SIG-M5 treated with dmso at 0.1 percent for 504 hours (cell line): ENCODE results near the gene FKBP5.
A peak's percentile ranks its signal among the peaks of the same experiment; 100 is the strongest.
"Not testable (repeated sequence)": the region's sequence is repeated elsewhere in the genome, so short reads cannot be mapped to it uniquely, and the experiment has no call there.

Source experiments
- DNase-seq: peaks from one replicate; lab custom pipeline; 2025; ENCODE audit not compliant: unreplicated experiment; lab: John Stamatoyannopoulos, UW

Gene FKBP5

GRCh38 chr6:35688605-35689322 is at the start of gene FKBP5:
Gene FKBP5, minus strand, starts transcription at chr6:35688915. Its CDS starts 46,091 bp downstream, at chr6:35642824.
- DNase-seq: peak; percentile 76

- peak; percentile 91 for DNase-seq
These were observed 48.9 kb upstream of the FKBP5 start for GRCh38 chr6:35737413-35738211.

DNA sequence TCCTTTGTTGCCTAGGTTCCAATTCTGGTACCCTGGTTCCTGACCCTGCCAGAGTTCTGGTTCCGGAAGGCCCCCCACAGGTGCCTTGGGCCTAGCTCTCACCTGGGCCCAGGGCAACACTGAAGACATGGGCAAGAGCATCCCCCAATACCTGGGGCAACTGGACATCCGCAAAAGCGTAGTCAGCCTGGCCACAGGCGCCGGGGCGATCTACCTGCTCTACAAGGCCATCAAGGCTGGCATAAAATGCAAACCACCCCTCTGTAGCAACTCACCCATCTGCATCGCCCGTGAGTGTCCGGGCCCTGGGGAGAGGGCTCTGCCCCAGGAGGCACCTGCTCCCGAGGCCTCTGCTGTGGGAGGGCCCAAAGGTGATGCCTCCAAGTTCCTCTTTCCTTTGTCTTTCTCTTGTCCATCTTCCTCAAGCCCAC is 48.3 kb upstream of the FKBP5 start, which contains the start of gene ARMC12:
TSS of gene ARMC12 (plus strand) at position 51 of the 431 bp plus-strand sequence. CDS start at position 128, 77 bp downstream.
- DNase-seq: no peak

DNA sequence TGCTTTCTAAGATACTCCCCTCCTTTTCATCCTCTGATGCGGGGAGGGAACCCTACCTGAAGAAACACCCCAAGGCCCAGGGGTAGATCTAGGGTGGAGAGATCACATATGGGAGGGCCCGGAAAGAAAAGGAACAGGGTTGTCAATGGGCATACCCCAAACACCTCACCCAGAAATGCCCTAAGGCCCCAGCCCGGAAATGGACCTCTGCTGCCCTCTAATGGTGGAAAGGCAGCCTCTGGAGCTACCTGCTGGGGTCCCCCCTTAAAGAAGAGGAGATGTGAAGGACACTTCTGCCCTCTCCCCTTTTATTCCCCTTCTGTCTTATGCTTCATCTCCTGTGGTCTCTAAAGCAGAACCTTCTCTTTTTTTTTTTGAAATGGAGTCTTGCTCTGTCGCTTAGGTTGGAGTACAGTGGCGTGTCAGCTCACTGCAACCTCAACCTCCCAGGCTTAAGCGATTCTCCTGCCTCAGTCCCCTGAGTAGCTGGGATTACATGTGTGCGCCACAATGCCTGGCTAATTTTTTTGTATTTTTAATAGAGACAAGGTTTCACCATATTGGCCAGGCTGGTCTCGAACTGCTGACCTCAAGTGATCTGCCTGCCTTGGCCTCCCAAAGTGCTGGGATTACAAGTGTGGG is 47.7 kb upstream of the FKBP5 start:
- DNase-seq: peak; percentile 30

DNA sequence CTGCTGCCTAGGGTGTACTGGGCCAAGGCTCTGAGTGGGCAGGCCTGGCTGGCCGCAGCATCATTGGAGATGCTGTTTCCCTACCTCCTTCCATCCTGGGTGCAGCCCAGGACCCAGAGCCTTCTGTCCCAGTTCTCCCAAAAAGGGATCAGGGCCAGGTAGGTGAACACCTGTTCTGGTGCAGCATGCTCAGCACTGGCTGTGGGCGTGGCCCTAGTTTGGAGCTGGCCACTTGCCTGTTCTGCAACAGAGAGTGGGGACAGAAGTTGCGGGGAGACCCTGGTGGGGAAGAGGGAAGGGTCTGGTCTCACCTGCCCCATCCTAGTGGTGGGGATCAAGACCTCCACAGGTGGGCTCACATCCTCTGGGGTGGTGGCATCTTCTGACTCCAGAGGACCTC is 46.7 kb upstream of the FKBP5 start:
- DNase-seq: no peak

- not testable (repeated sequence) for DNase-seq
These were observed 45.6 kb upstream of the FKBP5 start for GRCh38 chr6:35734319-35734718.

GRCh38 chr6:35733633-35734032 is 44.9 kb upstream of the FKBP5 start:
- DNase-seq: no peak

DNA sequence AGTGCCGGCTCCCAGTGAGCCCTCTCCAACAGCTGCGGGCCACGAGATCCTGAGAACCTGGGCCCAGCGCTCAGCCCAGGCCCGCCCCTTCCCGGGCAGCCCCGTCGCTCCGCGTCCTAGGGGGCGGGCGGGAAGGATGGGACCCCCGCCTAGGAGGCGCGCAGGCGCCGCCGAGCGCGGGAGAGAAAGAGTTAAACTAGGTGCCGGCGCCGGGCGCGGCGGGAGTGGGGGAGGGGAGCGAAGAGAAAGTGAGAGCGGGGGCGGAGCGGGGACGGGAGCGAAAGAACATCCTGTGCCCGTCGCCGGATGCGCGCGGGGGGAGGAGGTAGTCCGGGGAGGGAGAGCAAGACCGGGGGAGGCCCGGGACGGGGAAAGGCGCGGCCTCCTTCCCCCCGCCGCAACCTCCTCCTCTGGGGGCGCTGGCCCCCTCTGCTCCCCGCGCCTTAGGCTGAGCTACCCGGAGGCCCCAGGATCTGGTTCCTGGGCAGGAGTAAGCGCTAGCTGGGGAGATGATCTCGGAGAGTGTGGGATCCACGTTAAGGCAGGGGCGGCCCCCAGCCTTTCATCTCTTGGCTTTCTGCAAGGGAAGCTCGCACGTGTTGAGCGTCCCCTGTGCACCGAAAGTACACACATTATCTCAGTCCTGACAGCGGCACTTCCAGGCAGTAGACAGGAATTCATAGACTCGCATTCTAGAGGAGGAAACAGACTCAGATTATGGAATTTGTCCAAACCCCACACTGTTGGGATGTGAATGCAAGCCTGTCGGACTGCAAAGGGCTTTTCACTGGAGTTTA is 43.2 kb upstream of the FKBP5 start:
- peak; percentile 70 for DNase-seq

- DNase-seq: peak; percentile 63
These were observed 42.7 kb upstream of the FKBP5 start for GRCh38 chr6:35731414-35731735.

GRCh38 chr6:35730745-35731413 is 42.2 kb upstream of the FKBP5 start:
- DNase-seq: no peak

DNA sequence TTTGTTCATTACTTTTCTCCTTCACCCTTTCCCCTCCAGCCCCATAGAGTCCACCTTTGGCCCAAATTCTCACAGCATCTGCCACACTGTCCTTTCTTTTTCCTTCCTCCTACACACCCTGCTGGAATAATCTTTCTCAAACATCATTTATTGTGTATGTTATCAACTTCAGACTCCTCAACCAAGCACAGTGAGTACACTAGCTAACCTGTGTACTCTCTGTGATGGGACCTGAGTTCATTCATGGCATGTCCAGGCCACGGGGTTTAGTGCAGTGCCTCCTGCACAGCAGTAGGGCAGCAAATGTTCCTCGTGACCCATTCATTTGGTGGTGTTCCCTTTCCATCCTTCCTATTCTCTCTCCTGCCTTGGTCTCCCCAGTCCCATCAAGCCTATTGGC is 41.0 kb upstream of the FKBP5 start:
- DNase-seq: no peak

GRCh38 chr6:35728683-35729678 is 40.3 kb upstream of the FKBP5 start:
- DNase-seq: no peak

DNA sequence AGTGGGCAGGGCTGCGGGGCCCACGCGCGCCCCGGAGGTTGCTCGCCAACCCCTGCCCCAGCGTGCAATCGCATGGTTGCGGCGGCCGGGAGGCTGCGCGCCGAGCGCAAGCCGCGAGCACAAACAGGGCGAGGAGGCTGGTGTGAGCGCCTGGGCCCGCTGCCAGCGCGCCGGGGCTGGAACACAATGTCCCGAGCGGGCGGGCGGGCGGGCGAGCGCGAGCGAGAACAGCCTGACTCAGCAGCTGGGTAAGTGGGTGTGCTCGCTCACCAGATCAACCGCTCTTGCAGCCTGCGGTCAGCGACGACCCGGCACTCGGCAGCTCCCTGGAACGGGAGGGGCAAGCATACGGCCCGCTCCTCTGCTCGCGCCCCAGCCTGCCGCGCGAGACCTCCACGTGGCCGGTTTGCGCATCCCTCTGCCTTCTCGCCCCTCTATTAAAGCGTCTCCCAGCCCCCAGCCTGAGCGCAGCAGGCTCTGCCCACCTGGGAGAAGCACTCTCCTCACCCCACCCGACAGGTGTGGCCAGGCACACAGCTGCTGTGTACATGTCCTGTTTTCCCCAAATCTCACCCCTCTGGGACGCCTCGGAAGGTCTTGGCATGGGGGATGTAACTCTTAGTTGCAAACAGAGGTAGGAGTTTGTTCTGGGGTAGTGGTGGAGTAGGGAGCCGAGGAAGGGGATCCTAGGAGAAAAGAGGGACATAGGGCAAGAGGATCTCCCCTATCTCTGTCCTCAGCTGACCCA is 39.4 kb upstream of the FKBP5 start:
- peak; percentile 87 for DNase-seq

DNA sequence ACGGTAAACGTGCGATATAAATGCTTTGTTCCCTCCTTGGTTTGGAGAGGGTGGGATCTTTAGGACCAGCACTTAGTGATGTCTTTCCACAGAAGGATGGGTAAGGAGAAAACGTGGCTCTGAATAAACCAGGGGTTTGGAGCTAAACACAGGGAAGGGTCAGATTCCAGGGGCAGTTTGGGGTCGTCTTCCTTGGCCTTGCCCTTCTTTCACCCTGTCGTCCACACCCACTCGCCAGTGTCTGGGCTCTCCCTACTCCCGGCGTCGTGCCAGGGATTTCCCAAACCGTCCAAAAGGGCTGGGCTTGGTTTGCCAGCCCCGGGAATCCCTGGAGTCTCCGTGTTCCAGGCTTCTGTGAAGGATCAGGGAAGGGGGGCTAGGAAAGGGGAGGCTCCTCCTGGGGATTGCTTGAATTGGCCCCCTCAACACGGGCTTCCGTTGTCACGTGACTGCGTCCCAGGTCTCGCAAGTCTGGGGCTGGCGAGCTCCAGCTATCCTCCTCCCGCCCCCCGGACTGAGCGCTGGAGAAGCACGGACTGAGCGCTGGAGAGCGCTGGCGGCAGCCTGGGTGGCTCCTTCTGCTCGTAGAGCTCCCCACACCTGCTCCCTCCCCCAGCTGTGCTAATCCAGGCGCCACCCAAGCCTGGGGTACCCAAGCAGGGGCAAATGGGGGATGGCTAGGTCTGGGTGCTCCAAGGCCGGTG is 38.7 kb upstream of the FKBP5 start:
- DNase-seq: no peak

DNA sequence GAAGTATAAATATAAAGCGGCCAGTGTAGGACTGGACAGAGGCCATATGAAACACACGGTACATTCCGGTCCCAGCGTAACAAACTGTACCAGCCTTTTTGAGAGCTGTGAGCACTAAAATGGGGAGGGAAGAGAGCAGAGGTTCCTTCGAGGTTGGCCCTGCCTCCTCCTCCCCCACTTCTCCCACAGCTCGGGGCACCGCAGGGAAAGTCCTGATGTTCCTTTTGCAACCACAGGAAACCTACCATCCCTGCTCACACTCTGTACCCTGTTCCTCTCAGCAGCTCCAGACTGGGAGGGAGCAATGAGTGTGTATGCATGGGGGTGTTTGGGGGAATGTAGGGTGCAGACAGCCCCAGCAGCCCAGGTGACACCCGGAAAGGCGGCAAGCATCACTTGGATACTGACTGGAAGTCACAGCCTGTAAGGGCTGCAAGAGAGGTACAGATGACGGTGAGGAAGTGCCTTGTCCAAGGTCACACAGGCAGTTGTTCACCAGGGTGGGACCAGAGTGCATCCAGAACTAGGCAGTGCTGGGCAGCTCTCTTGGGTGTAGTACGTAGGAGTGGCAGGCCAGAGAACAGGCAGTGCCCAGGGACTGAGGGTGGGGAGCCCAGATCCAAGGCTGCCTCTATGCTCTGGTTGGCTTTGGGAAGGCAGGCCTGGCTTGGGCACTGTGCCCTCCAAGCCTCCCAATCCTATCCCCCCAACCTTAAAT is 37.2 kb upstream of the FKBP5 start:
- DNase-seq: no peak

DNA sequence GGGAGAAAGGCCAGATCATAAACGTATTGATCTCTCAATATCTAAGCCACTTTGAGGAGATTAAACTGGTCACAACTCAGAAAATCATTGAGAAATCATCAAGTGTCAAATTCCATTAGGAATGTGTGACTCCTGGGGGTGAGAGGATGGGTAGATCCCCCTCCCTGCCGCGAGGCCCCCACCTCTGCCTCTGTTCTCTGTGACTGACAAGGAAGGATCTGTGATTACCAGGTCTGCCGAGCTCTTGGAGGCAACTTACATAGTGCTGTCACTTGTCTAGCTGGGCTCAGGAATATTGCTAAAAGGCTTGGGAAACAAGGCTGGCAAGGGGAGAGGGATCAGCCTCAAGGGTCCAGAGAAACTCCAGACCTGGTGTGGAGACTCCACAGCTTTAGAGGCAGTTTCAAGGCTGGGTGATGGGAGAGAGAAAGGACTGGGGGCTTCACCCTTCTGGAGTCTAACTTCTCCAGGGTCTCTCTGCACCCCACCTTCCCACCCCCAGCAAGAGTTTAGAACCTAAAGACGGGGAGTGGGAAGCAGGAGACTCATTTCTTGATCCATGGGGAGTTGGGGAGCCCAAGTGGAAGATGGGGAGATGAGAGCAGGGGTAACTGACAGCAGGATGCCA is 36.5 kb upstream of the FKBP5 start:
- no peak for DNase-seq

DNA sequence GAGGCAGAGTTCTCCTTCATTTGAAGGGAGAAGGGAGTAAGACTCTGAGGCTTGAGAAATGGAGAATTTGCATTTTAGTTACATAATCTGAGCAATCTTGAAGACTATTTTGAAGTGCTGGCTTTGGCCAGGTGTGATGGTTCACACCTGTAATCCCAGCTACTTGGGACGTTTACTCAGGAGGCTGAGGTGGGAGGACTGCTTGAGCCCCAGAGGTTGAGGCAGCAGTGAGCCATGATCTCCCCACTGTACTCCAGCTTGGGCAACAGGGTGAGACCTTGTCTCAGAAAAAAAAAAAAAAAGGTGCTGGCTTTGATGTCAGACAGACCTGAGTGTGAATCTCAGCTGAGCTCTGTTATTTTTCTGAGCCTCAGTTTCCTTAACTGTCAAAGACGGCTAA is 35.8 kb upstream of the FKBP5 start:
- no peak for DNase-seq
